Stimulated activated CD8-positive, alpha-beta memory T cell treated with anti-CD3 and anti-CD28 coated beads, Interleukin-4, amount 100 ng/mL, for 4 hours (primary cell): Measurements from ENCODE around the gene DCD.
"Not testable (repeated sequence)": the region's sequence is repeated elsewhere in the genome, so short reads cannot be mapped to it uniquely, and the experiment has no call there.

Experiments
- DNase-seq, 2 donors: peaks; one replicate each; pipeline ENCODE4 v3.0.0-alpha.2; 2020; ENCODE audit warnings: low read depth in 2 of 2, low spot score in 1 of 2

The DCD gene

DNA sequence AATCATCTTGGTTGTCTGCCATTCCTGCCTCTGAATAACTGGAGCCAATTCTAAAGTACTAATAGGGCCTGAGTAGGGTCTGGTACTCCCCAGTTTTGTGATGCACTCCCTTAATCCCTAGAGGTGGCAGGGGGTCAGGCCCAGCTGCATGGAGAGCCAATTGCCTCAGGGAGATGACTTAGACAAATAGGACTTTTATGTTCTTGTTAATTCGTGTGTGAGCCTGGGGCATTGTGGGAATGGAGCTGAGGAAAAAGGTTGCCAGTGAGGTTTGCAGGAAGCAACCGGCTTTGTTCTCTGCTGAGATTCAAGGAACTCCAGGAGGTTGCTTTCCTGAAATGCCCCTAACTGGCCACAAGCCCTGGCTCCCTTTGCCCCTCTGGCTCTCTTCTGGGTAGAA is 6.8 kb upstream of the DCD start:
- DNase-seq: no peak

DNA sequence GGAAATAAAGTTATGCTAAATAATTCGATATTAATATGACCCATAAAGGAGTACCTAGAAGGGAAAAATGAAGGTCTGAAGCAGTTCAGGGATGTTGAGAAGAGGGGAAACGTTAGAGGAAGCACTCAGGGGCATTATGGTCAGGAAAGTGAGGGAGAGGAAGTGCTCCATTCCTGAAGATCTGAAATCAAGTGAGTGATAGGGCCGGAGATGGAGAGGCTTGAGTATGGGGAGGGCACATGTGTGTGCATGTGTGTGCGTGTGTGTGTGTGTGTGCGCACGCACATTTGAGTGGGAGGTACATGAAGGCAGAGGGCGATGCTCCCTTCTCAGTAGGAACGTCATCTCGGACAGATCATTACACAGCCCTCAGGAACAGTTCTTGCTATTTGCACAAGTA is 4.9 kb upstream of the DCD start:
- DNase-seq: no peak

DNA sequence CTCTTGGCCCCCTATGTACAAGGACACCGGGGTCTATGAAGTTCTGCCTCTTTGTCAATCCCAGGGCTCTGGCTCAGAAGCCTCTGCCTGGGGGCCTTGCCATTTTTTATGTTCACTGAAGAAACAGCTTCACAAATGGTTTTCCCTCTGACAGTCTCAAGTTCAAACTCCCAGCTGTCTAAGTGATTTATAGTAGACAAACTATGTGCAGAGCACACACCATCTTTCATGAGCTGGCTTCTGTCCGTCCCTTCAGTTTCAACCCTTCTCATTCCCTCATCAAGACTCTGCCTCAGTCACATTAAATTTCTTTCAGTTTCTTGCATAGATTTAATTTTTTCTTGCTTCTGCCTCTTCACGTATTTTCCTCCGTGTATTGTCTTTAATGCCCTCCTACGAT is 2.7 kb upstream of the DCD start:
- no peak for DNase-seq

DNA sequence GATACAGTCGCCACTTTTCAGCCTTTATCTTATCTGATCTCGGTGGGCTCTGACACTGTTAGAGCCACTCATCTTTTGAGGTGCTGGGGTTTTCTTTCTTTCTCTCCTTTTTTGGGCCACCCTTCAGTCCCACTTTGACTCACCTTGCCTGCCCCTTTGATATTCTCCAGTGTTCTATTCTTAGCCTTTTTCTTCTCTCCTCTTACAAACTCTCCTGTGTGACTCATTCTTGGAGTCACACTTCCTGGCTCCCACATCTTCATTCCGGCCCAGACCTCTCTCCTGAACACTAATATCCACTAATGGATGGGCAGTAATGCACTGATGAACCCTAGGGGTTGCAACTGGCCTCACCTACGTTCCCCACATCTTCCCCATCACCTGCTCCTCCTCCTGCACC is 2.2 kb upstream of the DCD start:
- no peak for DNase-seq

DNA sequence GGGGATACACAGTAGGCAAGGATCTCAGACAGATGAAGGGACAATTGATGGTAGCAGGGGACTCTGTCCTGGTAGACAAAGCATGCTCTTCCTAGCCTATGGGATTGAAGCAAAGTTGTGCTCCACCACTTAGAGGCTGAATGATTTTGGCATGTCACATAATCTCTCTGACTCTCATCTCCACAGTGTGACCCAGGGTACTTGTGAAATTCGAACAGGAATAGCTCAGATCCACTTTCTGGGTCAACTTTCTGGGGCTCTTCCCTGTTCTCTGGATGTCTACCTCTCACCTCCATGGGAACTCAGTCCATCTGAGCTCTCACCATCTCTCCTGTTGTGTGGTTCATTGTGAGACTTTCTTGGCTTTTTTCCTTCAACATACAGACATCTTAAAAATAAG is 1.7 kb upstream of the DCD start:
- no peak for DNase-seq

DNA sequence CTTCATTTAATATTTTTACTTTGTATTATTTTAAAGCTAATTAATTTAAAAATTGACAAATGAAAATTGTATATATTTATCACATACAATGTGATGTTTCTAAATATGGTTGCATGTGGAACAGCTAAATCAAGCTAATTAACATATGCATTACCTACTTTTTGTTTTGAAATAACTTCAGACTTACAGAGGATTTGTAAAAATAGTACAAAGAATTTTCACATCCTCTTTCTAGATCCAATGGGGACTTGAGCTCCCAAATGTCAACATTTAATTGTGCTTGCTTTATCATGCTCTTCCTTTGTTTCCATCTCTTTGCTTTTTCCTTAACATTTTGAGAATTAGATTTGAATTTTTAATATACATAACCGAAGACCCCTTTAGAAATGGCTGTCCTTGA is 6.6 kb downstream of the DCD start:
- no peak for DNase-seq

DNA sequence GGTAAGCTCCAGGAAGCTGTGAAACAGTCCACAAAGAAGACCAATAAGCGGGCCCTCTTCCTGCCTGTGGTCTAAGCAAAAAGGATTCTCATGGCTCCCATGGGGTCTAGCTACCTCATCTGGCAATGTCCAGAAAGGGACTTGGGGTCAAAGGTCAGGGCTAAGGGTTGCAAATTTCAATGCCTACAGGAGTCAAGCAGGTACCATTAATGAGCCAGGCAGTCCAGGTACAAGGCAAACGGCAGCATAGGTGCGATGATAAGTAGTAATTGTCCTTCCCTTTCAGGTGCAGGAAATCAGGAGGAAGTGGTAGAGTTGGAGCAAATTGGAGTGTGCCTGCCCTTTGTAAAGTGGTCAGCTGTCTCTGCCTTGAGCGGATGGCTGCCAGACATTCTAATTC is 7.1 kb downstream of the DCD start:
- no peak for DNase-seq

DNA sequence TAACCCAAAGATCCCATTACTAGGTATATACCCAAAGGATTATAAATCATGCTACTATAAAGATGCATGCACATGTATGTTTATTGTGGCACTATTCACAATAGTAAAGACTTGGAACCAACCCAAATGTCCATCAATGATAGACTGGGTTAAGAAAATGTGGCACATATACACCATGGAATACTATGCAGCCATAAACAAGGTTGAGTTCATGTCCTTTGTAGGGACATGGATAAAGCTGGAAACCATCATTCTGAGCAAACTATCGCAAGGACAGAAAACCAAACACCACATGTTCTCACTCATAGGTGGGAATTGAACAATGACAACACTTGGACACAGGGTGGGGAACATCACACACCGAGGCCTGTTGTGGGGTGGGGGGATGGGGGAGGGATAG is 9.1 kb downstream of the DCD start:
- not testable (repeated sequence) for DNase-seq

DNA sequence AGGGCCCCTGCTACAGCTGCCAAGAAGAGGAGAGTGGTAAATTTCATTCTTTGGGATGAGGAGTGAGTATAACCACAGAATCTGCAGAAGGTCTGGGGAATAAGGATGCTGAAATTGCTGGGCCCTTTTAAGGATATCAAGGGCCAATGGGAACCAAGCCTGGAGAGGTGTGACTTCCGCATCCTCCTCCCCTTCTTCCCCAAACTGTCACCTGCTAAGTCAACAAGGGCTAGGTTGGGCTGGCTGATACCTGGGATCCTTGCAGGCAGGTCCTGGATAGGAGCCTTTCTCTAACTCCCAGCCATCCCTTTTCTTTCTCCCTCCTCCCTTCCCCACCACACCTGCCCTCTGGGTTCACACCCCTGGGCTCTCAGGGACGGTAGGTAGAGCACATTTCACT is 13.4 kb downstream of the DCD start, which contains the start of gene LACRT:
Gene LACRT, minus strand, starts transcription at position 101 of the 400 bp plus-strand sequence. Its CDS starts 54 bp downstream, at position 47.
- DNase-seq: no peak

DNA sequence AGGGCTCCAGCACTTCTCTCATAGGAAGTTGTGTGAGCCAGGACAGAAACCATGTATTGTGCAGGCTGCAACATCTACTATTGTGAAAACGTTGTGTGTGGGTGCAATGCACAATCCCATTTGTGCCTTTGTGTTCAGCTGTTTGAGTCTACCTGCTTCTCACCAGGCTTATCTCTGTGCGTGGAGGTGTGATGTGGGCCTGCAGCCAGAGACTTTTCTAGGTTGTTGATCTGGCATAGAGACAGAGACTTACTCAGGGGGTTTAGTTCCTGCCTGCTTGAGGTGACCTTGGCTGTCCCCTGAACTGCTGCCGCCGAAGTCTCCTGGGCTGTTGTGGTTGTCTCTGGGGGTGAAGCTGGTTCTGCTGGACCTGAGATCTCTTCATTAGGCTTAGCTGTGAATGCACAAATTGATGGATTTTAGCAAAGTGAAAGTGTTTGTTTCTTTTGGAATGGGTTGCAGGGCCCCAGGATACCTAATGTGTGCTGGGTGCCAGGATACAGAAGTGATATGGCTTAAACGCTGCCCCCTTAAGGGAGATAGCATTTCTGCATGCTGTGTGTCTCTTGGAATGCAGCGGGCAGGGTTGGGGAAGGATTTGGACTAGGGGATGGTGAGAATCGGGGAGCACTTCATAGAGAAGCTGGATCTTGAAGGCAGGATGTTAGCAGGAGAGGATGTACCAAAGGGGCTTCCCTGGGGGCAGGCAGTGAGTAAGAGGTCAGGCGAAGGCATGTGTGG is 16.0 kb downstream of the DCD start:
- no peak for DNase-seq

DNA sequence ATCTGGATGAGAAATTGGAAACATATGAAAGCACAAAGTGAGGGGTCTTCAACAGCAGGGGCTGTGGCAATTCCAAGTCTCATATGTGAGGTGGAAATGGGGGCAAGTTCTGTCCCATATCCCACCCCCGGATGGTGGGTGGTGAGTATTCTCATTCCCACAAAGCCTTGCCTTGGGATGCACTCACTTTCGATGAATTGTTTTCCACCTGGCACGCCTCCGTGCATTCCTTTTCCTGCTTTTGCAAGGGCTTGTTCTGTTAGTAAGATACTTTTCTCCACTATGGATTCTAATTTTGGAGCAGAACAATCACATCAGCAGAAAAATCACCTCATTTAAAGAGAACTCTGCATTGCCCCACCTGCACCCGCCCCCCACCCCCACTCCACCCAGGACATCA is 16.6 kb downstream of the DCD start:
- no peak for DNase-seq

DNA sequence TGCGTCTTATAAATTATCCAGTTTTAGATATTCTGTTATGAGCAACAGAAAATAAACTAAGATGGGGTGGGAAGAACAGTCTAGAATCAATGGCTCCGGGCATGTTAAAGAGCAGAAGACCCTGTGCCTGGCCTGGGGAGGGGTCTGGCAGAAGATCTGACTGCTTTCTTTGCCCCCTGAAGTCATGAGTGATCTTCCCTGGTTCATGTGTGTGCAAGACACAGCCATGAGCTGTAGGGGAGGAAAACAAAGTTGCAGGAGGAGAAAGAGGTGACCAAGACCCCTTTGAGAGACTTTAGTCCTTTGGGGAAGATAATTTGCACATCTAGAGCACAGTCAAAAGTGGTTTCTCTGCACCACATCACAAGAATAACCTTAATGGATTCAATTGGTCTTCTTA is 18.2 kb downstream of the DCD start:
- DNase-seq: no peak

DNA sequence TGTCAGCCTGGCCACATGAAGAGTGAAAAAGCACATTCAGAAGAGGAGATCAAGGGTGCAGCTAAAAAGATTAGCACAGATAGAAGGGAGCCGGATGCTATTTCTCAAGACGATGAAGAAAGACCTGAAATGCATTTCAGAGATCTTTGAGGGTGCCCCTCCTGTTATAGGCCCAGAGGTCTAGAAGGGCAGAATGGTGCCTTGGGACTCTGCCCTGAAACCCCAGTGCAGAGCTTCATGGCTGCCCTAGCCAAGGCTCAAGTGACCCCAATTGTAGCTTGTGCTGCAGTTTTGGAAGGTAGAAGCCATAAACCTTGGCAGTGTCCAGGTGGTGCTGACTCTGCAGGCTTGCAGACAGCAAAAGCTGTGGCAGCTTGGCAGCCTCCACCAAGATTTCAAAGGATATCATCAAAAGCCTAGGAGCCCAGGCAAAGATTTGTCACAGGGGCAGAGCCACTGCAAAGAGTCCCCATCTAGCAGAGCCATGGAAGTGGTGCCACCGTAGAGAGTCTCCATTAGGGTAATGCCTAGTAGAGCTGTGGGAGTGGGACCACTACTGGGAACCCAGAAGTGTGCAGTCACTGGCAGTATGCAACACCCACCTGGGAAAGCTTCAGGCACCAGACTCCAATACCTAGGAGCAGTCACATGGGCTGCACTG is 19.8 kb downstream of the DCD start:
- DNase-seq: no peak

DNA sequence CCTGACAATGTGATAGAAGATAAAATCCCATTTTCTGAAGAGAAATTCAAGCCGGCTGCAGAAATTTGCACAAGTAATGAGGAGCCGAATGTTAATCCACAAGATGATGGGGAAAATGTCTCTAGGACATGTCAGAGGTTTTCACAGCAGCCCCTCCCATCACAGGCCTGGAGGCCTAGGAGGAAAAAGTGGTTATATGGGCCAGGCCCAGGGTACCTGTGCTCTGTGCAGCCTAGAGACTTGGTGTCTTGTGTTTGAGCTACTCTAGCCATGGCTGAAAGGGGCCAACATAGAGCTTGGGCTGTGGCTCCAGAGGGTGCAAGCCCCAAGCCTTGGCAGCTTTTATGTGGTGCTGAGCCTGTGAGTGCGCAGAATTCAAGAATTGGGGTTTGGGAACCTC is 20.9 kb downstream of the DCD start:
- no peak for DNase-seq

DNA sequence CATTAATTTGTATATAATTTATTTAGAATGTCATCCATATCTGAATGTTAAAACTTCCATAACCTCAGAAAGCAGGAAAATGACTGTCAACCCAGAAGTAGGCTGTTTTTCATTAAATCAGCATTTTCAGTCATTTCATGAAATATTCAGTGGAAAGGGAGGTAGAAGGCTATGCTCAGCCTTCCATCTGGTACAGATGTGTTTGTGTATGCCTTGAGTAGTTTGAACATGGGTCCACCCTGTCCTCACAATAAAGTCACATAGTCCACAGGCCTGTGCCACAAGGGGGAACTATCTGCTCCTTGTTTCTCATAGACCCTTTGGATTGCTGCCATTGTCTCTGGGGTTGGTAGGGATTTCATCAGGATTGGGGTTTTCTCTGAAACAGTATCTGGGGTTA is 22.6 kb downstream of the DCD start:
- no peak for DNase-seq

DNA sequence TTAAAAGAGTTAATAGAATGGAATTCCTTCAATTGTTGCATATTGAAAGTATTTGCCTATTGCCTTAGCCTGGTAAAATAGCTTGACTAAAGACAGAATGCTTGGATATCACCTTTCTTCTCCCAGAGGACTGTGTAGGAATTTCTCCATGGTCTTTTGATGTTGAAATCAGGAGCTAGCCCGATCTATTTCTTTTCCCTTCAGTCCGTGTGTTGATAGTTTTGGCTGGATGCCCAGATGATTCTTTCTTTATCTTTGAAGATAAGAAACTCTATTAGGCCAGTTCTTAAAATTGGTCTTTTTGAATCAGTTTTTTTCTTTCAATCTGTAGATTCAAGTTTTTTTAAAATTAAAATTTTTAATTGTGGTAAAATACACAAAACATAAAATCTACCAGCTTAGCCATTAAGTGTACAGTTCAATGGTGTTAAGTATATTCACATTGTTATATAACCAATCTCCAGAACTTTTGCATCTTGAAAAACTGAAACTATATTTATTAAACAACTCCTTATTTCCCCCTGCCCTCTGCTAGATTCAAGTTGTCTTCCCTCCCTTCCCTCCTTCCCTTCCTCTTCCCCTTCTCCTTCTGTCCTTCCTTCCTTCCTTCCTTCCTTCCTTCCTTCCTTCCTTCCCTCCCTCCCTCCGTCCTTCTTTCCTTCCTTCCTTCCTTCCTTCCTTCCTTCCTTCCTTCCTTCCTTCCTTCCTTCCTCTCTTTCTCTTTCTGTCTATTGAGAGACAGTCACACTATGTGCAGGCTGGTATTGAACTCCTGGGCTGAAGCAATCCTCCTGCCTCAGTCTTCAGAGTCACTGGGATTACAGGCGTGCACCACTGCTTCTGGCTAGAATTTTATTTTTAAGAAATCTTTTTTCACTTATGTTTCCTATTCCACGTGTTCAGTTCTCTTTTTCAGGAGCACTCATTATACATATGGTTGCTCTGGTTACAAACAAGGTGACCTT is 23.6 kb downstream of the DCD start:
- DNase-seq: no peak

DNA sequence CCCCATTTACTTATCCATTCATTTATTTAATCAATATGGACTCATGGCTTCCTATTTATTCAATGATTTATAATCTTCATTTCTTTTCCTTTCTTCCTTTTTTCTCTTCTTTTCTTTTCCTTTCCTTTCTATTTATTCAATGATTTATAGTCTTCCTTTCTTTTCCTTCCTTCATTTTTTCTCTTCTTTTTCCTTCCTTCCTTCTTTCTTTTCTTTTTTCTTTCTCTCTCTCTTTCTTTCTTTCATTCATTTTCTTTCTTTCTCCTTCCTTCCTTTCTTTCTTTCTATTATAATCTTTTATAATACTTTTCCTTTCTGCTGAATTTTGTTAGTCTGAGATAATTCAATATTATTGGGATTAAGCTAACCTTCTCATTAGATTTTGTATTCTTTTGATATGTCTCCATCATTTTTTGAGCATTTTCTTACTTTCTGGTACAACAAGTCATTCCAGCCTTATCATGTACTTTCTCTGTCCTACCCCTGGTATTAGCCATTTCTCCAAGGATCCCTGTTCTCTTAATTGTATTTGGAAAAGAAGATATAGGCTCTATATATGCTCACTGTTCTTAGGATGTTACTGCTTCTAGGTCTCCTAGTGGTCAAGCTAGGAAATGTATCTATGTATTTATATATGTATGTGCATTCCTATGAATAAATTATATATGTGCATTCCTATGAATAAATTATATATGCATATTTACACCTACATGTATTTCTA is 25.5 kb downstream of the DCD start:
- DNase-seq: no peak

DNA sequence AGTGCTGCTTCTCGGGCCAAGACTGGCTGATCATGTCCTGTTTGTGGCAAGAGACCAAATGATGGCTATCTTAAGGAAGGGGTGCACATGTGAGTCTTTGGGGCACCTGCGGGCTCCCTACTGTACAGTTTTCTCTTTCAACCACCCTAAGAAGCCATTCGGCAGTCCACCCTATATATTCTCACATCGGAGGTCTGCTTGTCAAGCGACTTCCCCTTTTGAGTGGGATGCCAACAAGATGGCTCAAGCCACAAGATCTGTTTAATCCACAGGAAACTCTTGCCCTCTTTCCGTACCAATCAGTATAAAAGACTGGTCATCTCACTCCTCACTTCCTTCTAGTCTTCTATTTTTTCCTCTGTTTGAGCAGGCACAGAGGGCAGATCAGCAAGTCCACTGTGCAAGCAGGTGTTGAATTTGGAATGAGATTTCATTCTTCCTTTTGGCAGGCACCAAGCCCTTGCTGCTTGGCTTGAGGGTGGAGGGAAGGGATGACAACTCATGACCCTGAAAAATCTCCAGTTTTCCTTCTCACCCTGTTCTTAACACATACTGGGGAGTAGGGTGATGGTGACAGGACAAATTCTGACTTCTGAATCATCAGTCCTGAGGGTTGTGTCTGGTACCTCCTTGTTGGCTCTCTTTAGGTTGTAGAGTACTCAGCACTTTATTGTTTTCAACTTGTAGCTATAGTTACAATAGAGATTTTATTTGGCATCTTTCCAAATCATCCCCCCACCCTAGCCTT is 31.1 kb downstream of the DCD start:
- no peak for DNase-seq

DNA sequence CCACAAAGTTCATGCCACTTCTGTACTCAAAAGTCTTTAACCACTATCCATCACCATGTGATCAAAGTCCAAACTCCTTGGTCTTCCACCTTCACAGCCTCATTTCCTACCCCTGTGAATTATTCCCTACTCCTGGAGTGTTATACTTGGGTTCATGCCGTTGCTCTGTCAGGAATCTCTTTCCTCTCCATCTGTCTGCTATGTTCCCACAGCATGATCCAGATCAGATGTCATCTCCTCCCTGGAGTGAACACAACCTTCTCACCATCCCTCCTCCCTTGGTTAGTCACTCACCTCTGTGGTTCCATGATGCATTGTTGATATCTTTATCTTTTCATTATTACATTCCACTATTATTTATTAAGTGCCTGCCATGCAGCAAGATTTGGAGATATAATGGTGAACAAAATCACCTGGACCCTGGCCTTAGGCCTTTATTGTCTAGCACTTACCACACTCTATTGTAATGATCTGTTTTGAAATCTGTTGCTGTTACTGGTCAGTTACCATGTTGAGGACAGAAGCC is 35.9 kb downstream of the DCD start:
- no peak for DNase-seq

DNA sequence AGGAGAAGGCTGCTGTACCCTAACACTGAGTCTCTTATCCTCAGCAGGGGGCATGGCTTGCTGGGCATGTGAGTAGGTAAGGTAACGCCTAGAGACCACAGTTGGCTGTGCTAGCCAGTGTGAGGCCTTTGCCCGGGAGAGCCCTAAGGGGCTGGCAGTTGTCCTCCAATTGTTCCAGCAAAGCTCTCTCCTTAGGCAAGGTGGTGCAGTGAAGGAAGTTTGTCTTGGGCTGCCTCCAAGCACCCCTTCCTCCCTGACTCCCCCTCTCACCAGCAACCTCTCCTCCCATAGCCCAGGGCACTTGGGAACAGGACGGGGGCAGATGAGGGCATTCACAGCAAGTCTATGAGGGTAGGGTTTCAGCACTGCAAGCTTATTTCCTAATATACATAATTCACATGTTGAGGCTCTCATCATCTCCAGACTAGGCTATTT is 36.4 kb downstream of the DCD start:
- DNase-seq: no peak
